ENCODE data around the gene FOXB2.

DNA sequence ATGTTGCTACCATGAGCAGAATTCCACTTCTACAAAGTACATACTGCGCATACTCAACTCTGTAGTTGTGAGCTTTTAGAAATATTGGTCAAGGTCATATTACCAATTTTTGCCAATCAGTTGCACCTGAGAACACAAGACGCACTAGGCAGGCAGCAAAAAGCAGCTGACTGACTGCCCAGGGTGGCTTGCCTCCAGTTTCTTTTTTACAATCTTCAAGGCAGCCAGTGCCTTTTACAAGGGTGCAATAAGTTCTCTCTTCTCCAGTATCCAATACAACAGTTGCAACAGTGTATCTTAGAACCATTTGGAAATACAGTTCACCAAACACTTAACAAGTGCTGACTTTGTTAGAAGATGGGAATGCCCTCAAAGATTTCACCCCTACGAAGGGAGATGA is 16.1 kb upstream of the FOXB2 start:
- TF ChIP-seq GATA3 (IDR thresholded peaks at IDR 0.05; ENCODE audit: low read depth, low read length) (no peak), GATA2 (IDR thresholded peaks at IDR 0.05; ENCODE audit: low read depth, low read length) (no peak)

Measured in SH-SY5Y (cell line).